ENCODE data around the gene COL5A1.
A peak's percentile ranks its signal among the peaks of the same experiment; 100 is the strongest.

Gene COL5A1

DNA sequence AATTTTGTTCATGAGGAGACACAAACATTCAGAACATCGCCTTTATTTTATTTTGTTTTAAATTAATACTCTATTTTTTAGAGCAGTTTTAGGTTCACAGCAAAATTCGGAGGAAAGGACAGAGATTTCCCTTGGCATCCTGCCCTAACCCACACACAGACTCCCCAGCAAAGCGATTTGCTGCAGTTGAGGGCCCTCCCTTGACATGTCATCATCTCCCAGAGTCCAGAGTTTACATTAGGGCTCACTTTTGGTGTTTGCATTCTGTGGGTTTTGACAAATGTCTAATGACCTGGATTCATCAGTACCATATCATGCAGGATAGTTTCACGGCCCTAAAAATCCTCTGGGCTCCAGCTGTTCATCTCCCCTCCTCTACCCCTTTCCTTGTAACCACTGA is 33.6 kb upstream of the COL5A1 start:
- no peak for DNase-seq

DNA sequence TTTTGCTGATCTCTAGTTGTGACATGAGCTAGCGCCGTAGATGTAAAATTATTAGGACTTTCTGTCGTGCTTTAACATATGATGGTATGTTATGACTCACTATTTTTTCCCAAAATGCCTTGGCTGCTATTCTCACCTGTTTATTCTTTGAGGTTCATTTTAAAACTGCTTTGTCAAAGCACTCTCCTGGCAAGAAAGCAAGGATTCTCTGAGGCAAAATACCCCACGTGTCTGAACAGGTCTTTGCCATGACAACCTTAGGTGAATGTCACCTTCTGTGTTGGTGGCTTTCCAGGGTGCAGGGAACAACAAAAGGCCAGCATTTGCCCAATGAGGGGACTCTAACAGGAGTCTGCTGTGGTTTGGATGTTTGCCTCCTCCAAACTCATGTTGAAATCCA is 30.6 kb upstream of the COL5A1 start:
- no peak for DNase-seq

GRCh38 chr9:134612309-134612708 is 29.3 kb upstream of the COL5A1 start:
- DNase-seq, result no peak

DNA sequence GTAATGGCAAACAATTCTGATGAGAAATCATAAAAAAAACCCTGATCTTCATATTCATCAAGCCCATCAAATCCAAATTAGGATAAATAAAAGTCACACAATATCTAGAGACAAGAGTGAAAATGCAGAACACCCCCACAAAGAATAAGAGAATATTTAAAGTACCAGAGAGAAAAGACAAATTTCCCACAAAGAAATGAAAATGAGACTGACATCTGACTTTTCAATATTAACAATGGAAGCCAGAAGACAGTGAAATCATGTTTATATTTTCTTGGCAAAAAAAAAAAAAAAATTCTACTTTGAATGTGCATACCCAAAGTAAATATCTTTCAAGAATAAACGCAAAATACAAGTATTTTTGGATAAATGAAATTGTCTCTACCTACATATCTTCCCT is 28.9 kb upstream of the COL5A1 start:
- DNase-seq, result no peak

- DNase-seq, result no peak
These were observed 27.3 kb upstream of the COL5A1 start for GRCh38 chr9:134614256-134614655.

DNA sequence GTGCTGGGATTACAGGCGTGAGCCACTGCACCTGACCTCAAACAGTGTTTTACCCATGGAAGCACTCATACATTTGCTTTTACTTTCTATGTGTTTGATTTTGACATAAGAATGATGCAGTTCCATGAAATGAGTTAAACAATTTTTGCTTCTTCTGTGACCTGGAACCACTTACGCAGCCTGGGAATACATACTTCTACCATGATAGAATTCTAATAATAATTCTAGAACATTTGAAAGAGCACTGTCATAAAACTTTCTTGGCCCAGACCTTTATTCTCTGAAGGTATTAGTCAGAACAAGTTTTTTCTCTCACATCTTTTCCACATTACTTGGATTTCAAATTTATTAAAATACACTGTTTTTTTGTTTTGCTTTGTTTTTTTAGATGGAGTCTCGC is 25.3 kb upstream of the COL5A1 start:
- DNase-seq, result no peak

DNA sequence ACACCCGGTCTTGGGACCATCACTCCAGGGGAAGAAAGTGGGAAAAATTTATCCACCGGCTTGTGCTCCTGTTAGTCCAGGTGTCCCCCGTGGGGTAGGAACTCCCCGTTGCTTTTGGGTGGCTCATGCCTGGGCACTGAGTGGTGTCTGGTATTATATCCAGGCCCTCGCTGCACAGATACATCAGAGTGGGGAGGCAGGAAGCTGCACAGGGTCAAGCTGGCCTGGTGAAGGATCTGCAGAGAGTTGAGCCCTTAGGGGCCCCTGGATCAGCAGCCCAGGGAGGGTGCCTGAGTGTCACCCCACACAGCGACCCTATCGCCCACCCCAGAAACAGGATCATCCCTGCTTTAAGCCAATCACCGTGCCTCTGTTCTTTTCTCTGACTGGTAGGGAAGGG is 24.4 kb upstream of the COL5A1 start:
- DNase-seq, result peak; percentile 4

- peak; percentile 0 for DNase-seq
These were observed 23.8 kb upstream of the COL5A1 start for GRCh38 chr9:134617836-134618162.

- peak; percentile 2 for DNase-seq
These were observed 23.3 kb upstream of the COL5A1 start for GRCh38 chr9:134618163-134618832.

DNA sequence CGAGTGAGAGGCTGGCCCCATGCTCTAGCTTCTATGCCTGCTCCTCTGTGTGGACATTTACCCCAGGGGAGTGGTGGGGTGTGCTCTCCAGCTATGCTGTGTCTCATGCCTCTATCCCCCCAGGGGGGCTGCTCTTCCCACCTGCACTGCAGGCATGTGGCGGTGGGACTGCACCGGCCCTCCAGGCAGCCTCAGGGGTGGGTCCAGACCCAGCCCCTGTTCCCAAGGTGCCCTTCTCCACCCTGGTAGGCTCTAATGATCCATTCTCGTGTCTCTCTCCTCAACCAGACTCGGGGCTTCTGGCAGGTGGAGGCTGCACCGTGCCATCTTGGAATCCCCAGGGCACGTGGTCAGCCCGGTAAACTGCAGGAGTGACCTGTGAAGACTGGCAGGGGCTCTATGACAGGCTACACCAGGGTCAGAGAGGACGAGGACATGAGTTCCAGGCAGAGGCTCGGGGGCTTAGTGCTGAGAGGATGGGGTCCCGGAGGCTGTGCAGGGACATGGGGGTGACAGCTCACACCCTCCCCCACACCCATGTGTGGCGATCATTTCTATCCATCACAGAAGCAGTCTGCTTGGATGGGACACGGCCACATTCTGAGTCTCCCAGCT is 22.7 kb upstream of the COL5A1 start:
- peak; percentile 3 for DNase-seq

DNA sequence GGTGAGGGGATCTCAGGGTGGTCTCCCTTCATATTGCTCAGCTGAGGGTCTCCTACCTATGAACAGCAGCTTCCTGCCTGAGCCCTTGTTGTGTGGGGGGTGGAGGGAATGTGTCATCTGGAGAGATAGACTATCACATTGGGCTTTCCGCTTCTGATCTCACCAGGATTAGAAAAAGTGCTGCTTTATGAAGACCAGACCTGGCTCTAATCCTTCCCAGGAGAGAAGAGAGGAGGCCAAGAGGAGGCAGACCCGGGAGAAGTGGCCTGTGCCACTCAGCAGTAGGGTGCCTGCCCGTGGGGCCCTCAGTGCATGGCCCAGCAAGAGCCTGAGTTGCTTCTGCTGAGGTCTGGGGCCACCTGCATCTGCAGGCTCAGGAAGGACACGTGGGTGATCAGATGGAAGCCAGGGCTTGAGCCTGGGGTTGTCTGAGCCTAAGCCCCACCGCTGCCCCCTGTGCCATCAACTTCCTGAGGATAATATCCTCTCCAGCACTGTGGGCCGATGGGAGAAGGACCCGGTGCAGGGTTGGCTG is 22.1 kb upstream of the COL5A1 start:
- no peak for DNase-seq

- no peak for DNase-seq
These were observed 21.5 kb upstream of the COL5A1 start for GRCh38 chr9:134619983-134620661.

DNA sequence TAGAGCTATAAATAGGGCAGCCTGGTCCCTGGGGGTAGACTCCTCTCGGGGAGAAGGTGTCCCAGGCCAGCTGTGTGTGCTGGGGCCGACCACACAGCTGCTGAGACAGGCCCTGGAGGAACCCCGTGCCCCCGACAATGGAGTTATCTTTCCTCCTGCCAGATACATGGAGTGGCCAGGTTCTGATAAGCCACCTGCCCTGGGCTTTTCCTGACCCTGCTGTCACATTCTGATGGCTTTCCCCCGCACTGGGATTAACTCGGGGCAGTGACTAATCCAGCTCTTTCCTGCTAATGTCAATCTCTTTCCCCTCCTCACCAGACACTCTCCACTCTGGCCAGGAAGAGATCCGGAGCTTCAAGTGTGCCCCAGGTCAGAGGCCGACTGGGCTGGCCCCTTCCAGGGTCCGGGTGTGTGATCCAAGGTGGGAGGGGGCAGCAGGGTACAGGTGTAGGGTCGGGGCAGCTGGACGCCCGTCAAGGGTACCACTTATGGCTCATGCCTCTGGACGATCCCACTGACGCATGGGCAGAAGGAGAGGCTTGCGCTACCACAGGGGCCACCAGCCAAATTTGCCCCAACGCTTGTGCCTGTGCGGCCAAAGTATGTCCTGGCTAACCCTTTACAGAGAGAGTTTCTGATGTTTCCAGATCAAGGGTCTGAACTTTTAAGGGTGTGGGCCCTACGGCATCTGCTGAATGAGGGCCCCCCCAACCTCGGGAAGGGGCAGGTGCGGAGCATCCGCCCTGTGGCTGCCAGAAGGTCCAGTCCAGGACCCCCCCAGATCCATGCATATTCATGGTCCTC is 20.6 kb upstream of the COL5A1 start:
- no peak for DNase-seq

DNA sequence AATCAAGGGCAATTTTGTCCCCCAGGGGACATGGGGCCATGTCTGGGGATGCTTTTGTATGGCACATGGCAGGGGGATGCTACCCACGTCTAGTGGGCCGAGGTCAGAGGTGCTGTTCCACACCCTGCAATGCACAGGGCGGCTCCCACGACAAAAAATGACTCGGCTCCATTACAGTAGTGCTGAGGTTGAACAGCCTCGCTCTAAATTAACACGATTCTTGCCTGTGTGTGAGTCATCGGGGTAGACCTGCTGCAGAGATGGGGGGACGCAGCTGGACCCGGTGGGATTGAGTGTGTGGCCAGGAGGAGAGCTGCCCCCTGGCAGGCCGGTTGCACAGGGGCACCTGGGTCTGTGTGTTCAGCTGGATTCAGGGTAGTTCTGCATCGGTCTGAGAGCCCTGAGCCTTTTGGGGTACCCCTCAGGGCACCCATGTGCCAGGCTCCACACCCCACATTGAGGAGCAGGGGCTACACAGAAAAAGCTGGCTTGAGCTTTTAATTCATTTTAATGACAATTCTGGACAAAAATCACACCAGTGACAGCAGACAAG is 20.0 kb upstream of the COL5A1 start:
- no peak for DNase-seq

DNA sequence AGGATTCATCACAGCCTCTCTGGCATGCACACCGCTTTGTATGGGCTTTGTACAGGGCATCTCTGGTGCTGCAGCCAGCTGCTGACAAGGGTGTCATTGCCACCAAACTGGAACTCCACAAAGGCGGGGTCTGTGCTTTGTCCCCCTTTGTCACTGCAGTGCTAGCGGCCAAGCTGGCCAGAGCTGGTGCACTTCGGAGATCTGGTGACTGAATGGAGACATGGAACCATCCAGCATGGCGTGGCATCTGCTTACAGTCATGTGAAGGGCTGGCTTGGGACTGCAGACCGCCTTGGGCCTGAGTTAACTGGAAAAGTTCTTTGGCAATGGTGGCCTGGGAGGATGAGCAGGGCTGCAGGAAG is 18.7 kb upstream of the COL5A1 start:
- no peak for DNase-seq

DNA sequence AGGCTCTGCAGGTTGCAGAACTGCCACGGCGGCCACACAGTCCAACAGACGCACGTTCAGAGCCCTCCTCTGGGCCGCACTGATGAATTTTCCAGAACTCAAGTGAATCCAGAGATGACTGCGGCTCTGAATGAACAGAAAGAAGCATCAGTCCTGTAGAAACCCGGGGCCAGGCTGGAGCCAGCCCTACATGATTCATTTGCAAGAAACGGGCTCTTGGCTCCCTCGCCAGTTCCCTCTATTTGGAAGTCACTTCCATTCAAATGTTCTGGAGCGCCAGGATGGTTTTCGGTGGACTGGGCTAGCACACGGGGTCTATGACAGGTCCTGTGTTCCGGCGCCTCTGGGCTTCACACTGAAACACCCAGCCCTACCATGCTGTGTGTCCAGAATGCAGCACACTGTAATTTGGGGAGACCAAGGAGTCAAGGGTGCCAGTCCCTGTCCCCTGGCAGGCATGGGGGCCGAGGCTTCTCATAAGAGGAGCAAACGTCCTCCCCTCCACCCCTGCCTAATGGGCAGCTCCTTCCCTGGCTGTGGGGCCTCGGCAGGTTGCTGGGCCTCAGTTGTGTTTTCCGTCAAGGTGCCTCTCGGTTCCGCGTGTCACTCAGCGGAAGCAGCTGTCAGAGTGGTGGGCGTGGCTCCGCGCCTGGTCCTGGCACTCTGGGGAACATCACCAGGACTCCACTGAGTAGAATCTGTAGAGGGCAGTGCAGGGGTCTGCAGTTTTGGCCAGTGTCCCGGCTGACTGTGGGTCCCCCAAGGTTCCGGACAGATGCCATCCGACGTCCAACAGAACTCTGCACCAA is 18.1 kb upstream of the COL5A1 start:
- no peak for DNase-seq

GRCh38 chr9:134624137-134624591 is 17.4 kb upstream of the COL5A1 start:
- no peak for DNase-seq

DNA sequence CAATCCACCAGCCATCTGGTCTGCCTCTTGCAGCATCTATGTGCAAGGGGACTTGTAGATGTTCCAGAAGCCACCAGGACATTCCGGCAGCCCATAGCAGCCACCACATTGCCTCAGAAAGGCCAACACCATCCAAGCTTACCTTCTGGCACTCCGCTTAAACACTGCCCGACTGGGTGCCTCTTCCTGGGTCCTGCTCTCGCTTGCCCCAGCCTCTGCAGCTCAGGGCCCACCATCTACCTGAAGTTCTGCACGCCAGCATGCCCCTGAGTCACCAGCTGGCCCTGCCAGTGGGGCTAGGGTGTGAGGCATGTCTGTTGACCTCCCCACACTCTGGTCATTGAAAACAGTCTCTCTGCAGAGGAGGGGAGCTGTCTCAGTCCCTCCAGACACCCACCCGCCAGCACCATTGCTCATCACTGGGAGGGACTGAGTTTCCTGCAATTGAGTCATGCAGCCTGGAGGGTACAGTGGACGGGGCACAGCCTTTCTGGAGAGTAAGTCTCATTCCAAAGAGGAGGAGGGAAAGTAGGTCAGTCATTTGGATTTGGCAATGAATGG is 16.9 kb upstream of the COL5A1 start:
- no peak for DNase-seq

- no peak for DNase-seq
These were observed 16.1 kb upstream of the COL5A1 start for GRCh38 chr9:134625361-134626068.

DNA sequence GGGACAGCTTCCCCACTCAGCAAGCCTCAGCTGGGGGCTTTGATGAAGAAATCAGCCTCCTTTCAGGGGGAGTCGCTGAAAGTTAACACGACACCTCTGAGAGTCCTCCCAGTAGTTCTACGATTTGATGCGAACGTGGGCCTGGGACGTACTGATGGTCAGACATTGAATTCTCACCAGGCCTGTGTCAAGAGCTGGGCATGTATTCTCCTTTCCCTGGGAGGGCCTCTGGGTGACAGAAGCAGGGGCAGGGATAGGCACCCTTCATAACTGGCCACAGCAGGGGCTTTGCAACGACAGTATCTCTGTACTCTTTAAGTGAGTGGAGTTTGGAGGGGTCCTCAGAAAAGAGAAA is 15.6 kb upstream of the COL5A1 start:
- no peak for DNase-seq

All from activated T-cell treated with anti-CD3 and anti-CD28 coated beads, Interleukin-2, amount 50 U/mL, for 1 hour (primary cell).